NT2/D1 (cell line): ENCODE data around the gene ABCF2.

Experiments used
- DNase-seq: peaks from one replicate; pipeline ENCODE4 v3.0.0-alpha.2; 2011; ENCODE audit warnings: low read depth, low spot score
- H3K27me3 ChIP-seq: 2 replicates; pipeline ENCODE4 v1.6.0; 2011; ENCODE audit warnings: mild to moderate bottlenecking; ENCODE audit not compliant: insufficient read length, insufficient read depth
- H3K36me3 ChIP-seq: 2 replicates; pipeline ENCODE4 v1.6.1; 2011; ENCODE audit warnings: mild to moderate bottlenecking, low read length, mixed read lengths; ENCODE audit not compliant: insufficient read depth, insufficient read length
- H3K4me1 ChIP-seq: 2 replicates; pipeline ENCODE4 v1.5.1; 2011; ENCODE audit not compliant: insufficient read depth, insufficient read length
- H3K4me3 ChIP-seq: 2 replicates; pipeline ENCODE4 v1.5.1; 2011; ENCODE audit warnings: low read depth; ENCODE audit not compliant: insufficient read length
- H3K9ac ChIP-seq: 2 replicates; pipeline ENCODE4 v1.6.0; 2011; ENCODE audit warnings: low read depth; ENCODE audit not compliant: insufficient read length
- H3K9me3 ChIP-seq: 2 replicates; pipeline ENCODE4 v1.5.1; 2011; ENCODE audit warnings: mild to moderate bottlenecking, low read length; ENCODE audit not compliant: insufficient read depth
- SUZ12 ChIP-seq: IDR thresholded peaks from 2 replicates; pipeline ENCODE4 v1.6.1; 2011; ENCODE audit not compliant: insufficient read length, insufficient read depth; ENCODE audit errors: extremely low read depth
- YY1 ChIP-seq: IDR thresholded peaks from 2 replicates; pipeline ENCODE4 v1.6.1; 2011; ENCODE audit not compliant: insufficient read length, insufficient read depth
- ZNF274 ChIP-seq: IDR thresholded peaks from 2 replicates; pipeline ENCODE4 v1.6.1; 2011; ENCODE audit warnings: mild to moderate bottlenecking, low read depth, low read length

The ABCF2 gene

GRCh38 chr7:151260471-151260870 lies 33.5 kb upstream of the ABCF2 start:
- no peak overlapping the region for H3K4me3 ChIP-seq
- TF ChIP-seq YY1 (no peak), SUZ12 (no peak), ZNF274 (no peak)
- DNase-seq = no peak
- H3K9me3 ChIP-seq = no peaks in the 10 kb centered on the region
- peaks cover 15% of the 10 kb centered on the region for H3K27me3 ChIP-seq
- no peak overlapping the region for H3K9ac ChIP-seq
- H3K4me1 ChIP-seq = no peaks in the 10 kb centered on the region
- no peaks in the 10 kb centered on the region for H3K36me3 ChIP-seq

GRCh38 chr7:151257990-151258389 lies 31.0 kb upstream of the ABCF2 start:
- no peak for DNase-seq
- H3K4me3 ChIP-seq = no peak overlapping the region
- H3K9ac ChIP-seq = no peak overlapping the region
- H3K4me1 ChIP-seq = peaks cover 4% of the 10 kb centered on the region
- TF ChIP-seq YY1 = no peak
- no peak for TF ChIP-seq SUZ12
- no peak for TF ChIP-seq ZNF274
- no peaks in the 10 kb centered on the region for H3K9me3 ChIP-seq
- peaks cover 39% of the 10 kb centered on the region for H3K27me3 ChIP-seq
- no peaks in the 10 kb centered on the region for H3K36me3 ChIP-seq

GRCh38 chr7:151256410-151257045 lies 29.5 kb upstream of the ABCF2 start:
- Histone ChIP-seq H3K9ac (no peak overlapping the region), H3K27me3 (peaks cover 49% of the 10 kb centered on the region), H3K4me1 (peaks cover 4% of the 10 kb centered on the region), H3K4me3 (no peak overlapping the region), H3K9me3 (no peaks in the 10 kb centered on the region), H3K36me3 (no peaks in the 10 kb centered on the region)
- TF ChIP-seq YY1 = no peak
- TF ChIP-seq ZNF274 = no peak
- TF ChIP-seq SUZ12 = no peak
- no peak for DNase-seq

GRCh38 chr7:151255390-151255789 lies 28.4 kb upstream of the ABCF2 start:
- Histone ChIP-seq H3K4me3 (no peak overlapping the region), H3K36me3 (no peaks in the 10 kb centered on the region), H3K4me1 (peaks cover 12% of the 10 kb centered on the region), H3K9ac (no peak overlapping the region), H3K9me3 (no peaks in the 10 kb centered on the region), H3K27me3 (peaks cover 56% of the 10 kb centered on the region)
- no peak for DNase-seq
- TF ChIP-seq YY1 (no peak), ZNF274 (no peak), SUZ12 (no peak)

- Histone ChIP-seq H3K36me3 (no peaks in the 10 kb centered on the region), H3K4me3 (no peak overlapping the region), H3K9me3 (no peaks in the 10 kb centered on the region), H3K9ac (no peak overlapping the region), H3K27me3 (peaks cover 61% of the 10 kb centered on the region), H3K4me1 (peaks cover 16% of the 10 kb centered on the region)
- TF ChIP-seq SUZ12 (no peak), YY1 (no peak), ZNF274 (no peak)
- no peak for DNase-seq
Observed at GRCh38 chr7:151254851-151255250, 27.8 kb upstream of the ABCF2 start.

- DNase-seq = no peak
- H3K4me1 ChIP-seq = peaks cover 16% of the 10 kb centered on the region
- TF ChIP-seq SUZ12 = no peak
- TF ChIP-seq YY1 = no peak
- TF ChIP-seq ZNF274 = no peak
- H3K4me3 ChIP-seq = no peak overlapping the region
- H3K27me3 ChIP-seq = peaks cover 65% of the 10 kb centered on the region
- H3K9ac ChIP-seq = no peak overlapping the region
- no peaks in the 10 kb centered on the region for H3K36me3 ChIP-seq
- no peaks in the 10 kb centered on the region for H3K9me3 ChIP-seq
Observed at GRCh38 chr7:151254316-151254715, 27.3 kb upstream of the ABCF2 start.

- no peak for DNase-seq
- H3K9ac ChIP-seq = peak overlapping the region; percentile 75
- peaks cover 16% of the 10 kb centered on the region for H3K4me1 ChIP-seq
- H3K36me3 ChIP-seq = no peaks in the 10 kb centered on the region
- TF ChIP-seq SUZ12 (no peak), ZNF274 (no peak), YY1 (no peak)
- peaks cover 68% of the 10 kb centered on the region for H3K27me3 ChIP-seq
- H3K9me3 ChIP-seq = no peaks in the 10 kb centered on the region
- H3K4me3 ChIP-seq = peak overlapping the region; percentile 61
Observed at GRCh38 chr7:151252961-151253711, 26.1 kb upstream of the ABCF2 start.
